Measurements from ENCODE around the gene PTPRK.

- TF ChIP-seq POLR2A (IDR thresholded peaks at IDR 0.05; ENCODE audit: low read length) (no peak), GATA1 (IDR thresholded peaks at IDR 0.05; ENCODE audit: low read depth, low read length) (no peak)
These were observed 186.7 kb downstream of the PTPRK start for GRCh38 chr6:128333581-128334223.

All from erythroblast (primary cell).